Left ventricle myocardium inferior (tissue), 1 donor: Measurements from ENCODE around the gene DCP2. TPM values are rescaled to one million over a fixed set of nuclear protein-coding genes. Genes with fewer than 3 reads are reported as not detected.

Experiments
- DNase-seq: peaks from one replicate; pipeline ENCODE4 v3.0.0-alpha.2; 2020
- H3K27ac ChIP-seq: fragments of 200-600 bp; replicated peaks from 2 replicates; pipeline ENCODE4 v1.8.0; 2021
- H3K27me3 ChIP-seq: fragments of 200-600 bp; 2 replicates; pipeline ENCODE4 v1.8.0; 2021; ENCODE audit warnings: low read depth
- H3K36me3 ChIP-seq: fragments of 200-600 bp; 2 replicates; pipeline ENCODE4 v1.8.0; 2021
- H3K4me1 ChIP-seq: fragments of 200-600 bp; 2 replicates; pipeline ENCODE4 v1.8.0; 2021
- H3K4me3 ChIP-seq: fragments of 200-600 bp; 2 replicates; pipeline ENCODE4 v1.8.0; 2021; ENCODE audit warnings: mild to moderate bottlenecking, moderate library complexity
- H3K9me3 ChIP-seq: fragments of 200-600 bp; replicated peaks from 2 replicates; pipeline ENCODE4 v1.8.0; 2021
- CTCF ChIP-seq: fragments of 200-600 bp; IDR thresholded peaks from 2 replicates; pipeline ENCODE4 v1.8.0; 2021; ENCODE audit warnings: antibody characterized with exemption, mild to moderate bottlenecking, borderline replicate concordance
- intact Hi-C: fragments of 100-400 bp; cut with micrococcal nuclease; formaldehyde crosslinking; loops from one replicate; pipeline ENCODE4 v1.11.0; 2022
- total RNA-seq: library from RNA; stranded (reverse); fragmentation: NEBNext Ultra II Directional; extraction: Animal tissue kit (Norgen Biotek cat#: 25700); gene quantifications from one replicate; pipeline ENCODE4 v1.2.1, GENCODE V29; 2021
- donor health status: DM: no; HTN: yes; CAD: no; lungs with severe emphysema.

DCP2 gene
- total RNA-seq, 1 donor from 2014 or later: 19.2 TPM

GRCh38 chr5:112977440-112977861 lies 853 bp downstream of the DCP2 start:
- no peak for TF ChIP-seq CTCF
- no peaks in the 10 kb centered on the region for H3K27me3 ChIP-seq
- DNase-seq: no peak
- peak overlapping the region; percentile 92 for H3K4me3 ChIP-seq
- no peaks in the 10 kb centered on the region for H3K36me3 ChIP-seq
- intact Hi-C loops: loop anchor here (10.0 kb wide), 1 partner anchor 113 kb away; the partner anchor contains the start of gene SRP19
- H3K27ac ChIP-seq: peak overlapping the region; percentile 95
- H3K4me1 ChIP-seq: peaks cover 56% of the 10 kb centered on the region
- H3K9me3 ChIP-seq: no peaks in the 10 kb centered on the region

- intact Hi-C loops: loop anchor here (10.0 kb wide), 1 partner anchor 114 kb away; the partner anchor contains the start of gene SRP19
- Histone ChIP-seq H3K36me3 (no peaks in the 10 kb centered on the region), H3K27ac (no peak overlapping the region), H3K4me3 (no peak overlapping the region), H3K9me3 (no peaks in the 10 kb centered on the region), H3K27me3 (no peaks in the 10 kb centered on the region), H3K4me1 (peaks cover 69% of the 10 kb centered on the region)
- TF ChIP-seq CTCF: no peak
- no peak for DNase-seq
Observed at GRCh38 chr5:112978836-112979235, 2.2 kb downstream of the DCP2 start.

- TF ChIP-seq CTCF: no peak
- Histone ChIP-seq H3K27me3 (no peaks in the 10 kb centered on the region), H3K27ac (no peak overlapping the region), H3K36me3 (no peaks in the 10 kb centered on the region), H3K4me3 (peak overlapping the region; percentile 32), H3K4me1 (peaks cover 73% of the 10 kb centered on the region), H3K9me3 (no peaks in the 10 kb centered on the region)
- DNase-seq: no peak
- intact Hi-C loops: loop anchor here (10.0 kb wide), 1 partner anchor 115 kb away; the partner anchor contains the start of gene SRP19
Observed at GRCh38 chr5:112979723-112980122, 3.1 kb downstream of the DCP2 start.

GRCh38 chr5:112983363-112983762 lies 6.8 kb downstream of the DCP2 start:
- H3K4me3 ChIP-seq: no peak overlapping the region
- H3K27ac ChIP-seq: no peak overlapping the region
- intact Hi-C loops: no loop called here
- TF ChIP-seq CTCF: no peak
- DNase-seq: no peak
- peaks cover 51% of the 10 kb centered on the region for H3K4me1 ChIP-seq
- H3K27me3 ChIP-seq: no peaks in the 10 kb centered on the region
- no peaks in the 10 kb centered on the region for H3K36me3 ChIP-seq
- H3K9me3 ChIP-seq: no peaks in the 10 kb centered on the region

- TF ChIP-seq CTCF: no peak
- no peak overlapping the region for H3K4me3 ChIP-seq
- DNase-seq: no peak
- intact Hi-C loops: no loop called here
- no peaks in the 10 kb centered on the region for H3K36me3 ChIP-seq
- no peak overlapping the region for H3K27ac ChIP-seq
- no peaks in the 10 kb centered on the region for H3K9me3 ChIP-seq
- H3K4me1 ChIP-seq: peaks cover 23% of the 10 kb centered on the region
- H3K27me3 ChIP-seq: no peaks in the 10 kb centered on the region
Observed at GRCh38 chr5:112986224-112986623, 9.6 kb downstream of the DCP2 start.
